Measurements from ENCODE around the gene ACAP2. TPM values are rescaled to one million over a fixed set of nuclear protein-coding genes. Genes with fewer than 3 reads are reported as not detected.

Gene ACAP2
- total and polyA plus RNA-seq, 12 donors, result 4.3 to 26.7 (median 15.0) TPM

GRCh38 chr3:195268576-195269309, 174.1 kb downstream of the ACAP2 start:
- TF ChIP-seq CTCF (IDR thresholded peaks at IDR 0.05), result no peak
- no peaks in the 10 kb centered on the region for H3K27me3 ChIP-seq
- H3K27ac ChIP-seq, result no peak overlapping the region
- intact Hi-C loops (cut with DNase I), result no loop called here
- H3K9me3 ChIP-seq, result no peaks in the 10 kb centered on the region
- ATAC-seq (no peak), DNase-seq (no peak)
- H3K36me3 ChIP-seq, result peaks cover 0 to 24% (median 0%) of the 10 kb centered on the region in 9 donors
- H3K4me3 ChIP-seq, result no peak overlapping the region
- 96 to 97% methylated on average over 11 of the region's 11 CpGs for WGBS, 2 donors
- H3K4me1 ChIP-seq, result peaks cover 8 to 31% (median 23%) of the 10 kb centered on the region in 9 donors

- intact Hi-C loops (cut with DNase I), result no loop called here
- Histone ChIP-seq H3K9me3 (no peaks in the 10 kb centered on the region), H3K27ac (no peak overlapping the region), H3K4me3 (no peak overlapping the region), H3K36me3 (peaks cover 0 to 24% (median 0%) of the 10 kb centered on the region in 9 donors), H3K27me3 (no peaks in the 10 kb centered on the region), H3K4me1 (peaks cover 8 to 38% (median 22%) of the 10 kb centered on the region in 9 donors)
- TF ChIP-seq CTCF (IDR thresholded peaks at IDR 0.05), result no peak
- no peak for ATAC-seq
- 89 to 90% methylated on average over 3 of the region's 3 CpGs for WGBS, 2 donors
- no peak for DNase-seq
Observed at GRCh38 chr3:195267096-195267495, 175.7 kb downstream of the ACAP2 start.

- intact Hi-C loops (cut with DNase I), result no loop called here
- TF ChIP-seq CTCF (IDR thresholded peaks at IDR 0.05), result no peak
- H3K27ac ChIP-seq, result no peak overlapping the region
- H3K36me3 ChIP-seq, result peaks cover 0 to 24% (median 0%) of the 10 kb centered on the region in 9 donors
- DNase-seq (no peak), ATAC-seq (no peak)
- H3K9me3 ChIP-seq, result no peaks in the 10 kb centered on the region
- WGBS, 2 donors, result 86 to 93% methylated on average over 5 of the region's 5 CpGs
- H3K27me3 ChIP-seq, result no peaks in the 10 kb centered on the region
- no peak overlapping the region for H3K4me3 ChIP-seq
- peaks cover 7 to 32% (median 16%) of the 10 kb centered on the region in 9 donors for H3K4me1 ChIP-seq
Observed at GRCh38 chr3:195266428-195266827, 176.4 kb downstream of the ACAP2 start.

GRCh38 chr3:195265363-195265976, 177.3 kb downstream of the ACAP2 start:
- 95 to 96% methylated on average over 13 of the region's 13 CpGs for WGBS, 2 donors
- TF ChIP-seq CTCF (IDR thresholded peaks at IDR 0.05), result no peak

More at GRCh38 chr3:195265363-195265976, 177.3 kb downstream of the ACAP2 start:
- Histone ChIP-seq H3K4me1 (peaks cover 10 to 39% (median 22%) of the 10 kb centered on the region in 9 donors), H3K36me3 (peaks cover 0 to 24% (median 0%) of the 10 kb centered on the region in 9 donors), H3K9me3 (no peaks in the 10 kb centered on the region), H3K27ac (no peak overlapping the region), H3K4me3 (no peak overlapping the region), H3K27me3 (no peaks in the 10 kb centered on the region)
- intact Hi-C loops (cut with DNase I), result no loop called here
- ATAC-seq (no peak), DNase-seq (no peak)

All from heart right ventricle (tissue), 16 donors.